ENCODE results near the gene UBN1.
A peak's percentile ranks its signal among the peaks of the same experiment; 100 is the strongest.

The UBN1 gene, protein sequence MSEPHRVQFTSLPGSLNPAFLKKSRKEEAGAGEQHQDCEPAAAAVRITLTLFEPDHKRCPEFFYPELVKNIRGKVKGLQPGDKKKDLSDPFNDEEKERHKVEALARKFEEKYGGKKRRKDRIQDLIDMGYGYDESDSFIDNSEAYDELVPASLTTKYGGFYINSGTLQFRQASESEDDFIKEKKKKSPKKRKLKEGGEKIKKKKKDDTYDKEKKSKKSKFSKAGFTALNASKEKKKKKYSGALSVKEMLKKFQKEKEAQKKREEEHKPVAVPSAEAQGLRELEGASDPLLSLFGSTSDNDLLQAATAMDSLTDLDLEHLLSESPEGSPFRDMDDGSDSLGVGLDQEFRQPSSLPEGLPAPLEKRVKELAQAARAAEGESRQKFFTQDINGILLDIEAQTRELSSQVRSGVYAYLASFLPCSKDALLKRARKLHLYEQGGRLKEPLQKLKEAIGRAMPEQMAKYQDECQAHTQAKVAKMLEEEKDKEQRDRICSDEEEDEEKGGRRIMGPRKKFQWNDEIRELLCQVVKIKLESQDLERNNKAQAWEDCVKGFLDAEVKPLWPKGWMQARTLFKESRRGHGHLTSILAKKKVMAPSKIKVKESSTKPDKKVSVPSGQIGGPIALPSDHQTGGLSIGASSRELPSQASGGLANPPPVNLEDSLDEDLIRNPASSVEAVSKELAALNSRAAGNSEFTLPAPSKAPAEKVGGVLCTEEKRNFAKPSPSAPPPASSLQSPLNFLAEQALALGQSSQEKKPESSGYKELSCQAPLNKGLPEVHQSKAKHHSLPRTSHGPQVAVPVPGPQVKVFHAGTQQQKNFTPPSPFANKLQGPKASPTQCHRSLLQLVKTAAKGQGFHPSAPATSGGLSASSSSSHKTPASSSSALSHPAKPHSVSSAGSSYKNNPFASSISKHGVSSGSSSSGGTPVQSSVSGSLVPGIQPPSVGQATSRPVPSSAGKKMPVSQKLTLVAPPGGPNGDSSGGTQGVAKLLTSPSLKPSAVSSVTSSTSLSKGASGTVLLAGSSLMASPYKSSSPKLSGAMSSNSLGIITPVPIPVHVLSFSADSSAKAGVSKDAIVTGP (N-terminal part only)

DNA sequence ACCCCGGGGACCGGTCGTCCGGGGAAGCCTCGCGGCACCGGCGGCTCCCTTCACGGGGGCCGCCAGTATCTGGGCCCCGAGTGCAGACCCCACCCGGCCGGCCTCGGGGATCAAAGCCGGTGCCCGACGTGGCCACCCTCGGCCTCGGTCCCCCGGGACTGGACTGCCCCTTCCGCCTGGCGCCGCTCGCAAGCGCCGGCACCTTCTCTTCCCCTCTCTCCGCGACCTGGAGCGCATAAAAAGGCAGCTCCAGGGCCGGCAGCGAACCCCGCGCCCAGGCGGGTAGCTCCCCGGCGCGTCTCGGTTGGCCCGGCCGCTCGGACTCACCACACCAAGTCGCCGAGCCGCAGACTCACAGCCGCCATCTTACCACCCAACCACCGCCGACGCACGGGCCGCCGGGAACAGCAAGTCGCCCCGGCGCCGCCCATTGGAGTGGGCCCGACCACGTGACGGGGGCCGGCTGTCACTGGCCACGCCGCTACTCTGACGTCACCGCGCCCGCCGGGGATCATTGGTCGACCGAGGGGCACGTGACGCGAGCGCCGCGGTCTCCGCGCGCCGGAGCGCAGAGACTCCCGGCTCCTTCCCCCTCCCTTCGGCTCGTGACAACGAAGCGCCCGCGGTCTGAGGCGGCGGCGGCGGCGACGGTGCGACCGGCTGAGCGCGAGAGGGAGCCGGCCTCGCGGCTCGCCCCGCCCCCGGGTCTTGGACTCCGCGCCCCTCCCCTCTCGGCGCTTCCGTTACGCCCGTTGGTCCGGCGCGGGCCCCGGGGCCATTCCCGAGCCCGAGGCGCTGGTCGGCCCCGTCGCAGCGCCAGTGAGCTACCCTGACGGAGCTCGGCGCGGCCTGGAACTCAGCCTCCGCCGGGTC lies at the start of gene UBN1, which contains the start of gene GLYR1:
Gene UBN1 (plus strand): TSS at position 581 of the 873 bp plus-strand sequence. CDS start 5,437 bp downstream, outside the sequence.
Gene GLYR1 (minus strand): TSS at position 388 of the 873 bp plus-strand sequence. CDS start 23 bp downstream, at position 365.
- peak within 1 kb of the TSS; percentile 81 for H3K4me3 ChIP-seq (ENCODE audit: low read depth, low read length)
- TF ChIP-seq, protein P1, sequence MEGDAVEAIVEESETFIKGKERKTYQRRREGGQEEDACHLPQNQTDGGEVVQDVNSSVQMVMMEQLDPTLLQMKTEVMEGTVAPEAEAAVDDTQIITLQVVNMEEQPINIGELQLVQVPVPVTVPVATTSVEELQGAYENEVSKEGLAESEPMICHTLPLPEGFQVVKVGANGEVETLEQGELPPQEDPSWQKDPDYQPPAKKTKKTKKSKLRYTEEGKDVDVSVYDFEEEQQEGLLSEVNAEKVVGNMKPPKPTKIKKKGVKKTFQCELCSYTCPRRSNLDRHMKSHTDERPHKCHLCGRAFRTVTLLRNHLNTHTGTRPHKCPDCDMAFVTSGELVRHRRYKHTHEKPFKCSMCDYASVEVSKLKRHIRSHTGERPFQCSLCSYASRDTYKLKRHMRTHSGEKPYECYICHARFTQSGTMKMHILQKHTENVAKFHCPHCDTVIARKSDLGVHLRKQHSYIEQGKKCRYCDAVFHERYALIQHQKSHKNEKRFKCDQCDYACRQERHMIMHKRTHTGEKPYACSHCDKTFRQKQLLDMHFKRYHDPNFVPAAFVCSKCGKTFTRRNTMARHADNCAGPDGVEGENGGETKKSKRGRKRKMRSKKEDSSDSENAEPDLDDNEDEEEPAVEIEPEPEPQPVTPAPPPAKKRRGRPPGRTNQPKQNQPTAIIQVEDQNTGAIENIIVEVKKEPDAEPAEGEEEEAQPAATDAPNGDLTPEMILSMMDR (IDR thresholded peaks at IDR 0.05; ENCODE audit: low read depth, low read length): no peak

DNA sequence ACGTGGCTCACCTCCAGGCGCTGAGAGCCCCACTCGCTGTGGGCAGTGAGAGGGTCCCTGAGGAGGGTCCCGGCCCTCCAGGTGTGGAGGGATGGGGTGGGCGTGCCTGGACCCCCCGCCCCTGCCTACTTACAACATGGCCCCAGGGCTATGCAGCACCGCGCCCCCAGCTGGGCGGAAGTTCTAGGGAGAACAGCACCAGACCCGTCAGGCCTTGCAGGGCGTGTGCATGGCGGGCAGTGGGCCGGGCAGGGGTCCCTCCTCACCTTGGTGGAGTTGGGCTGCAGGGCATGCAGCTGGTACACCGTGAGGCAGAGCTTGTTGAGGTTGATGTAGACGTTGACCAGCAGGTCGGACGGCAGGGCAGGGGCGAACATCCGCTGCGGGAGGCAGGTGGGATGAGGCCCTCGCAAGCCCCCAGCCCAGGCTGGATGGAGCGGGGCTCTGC lies 49.5 kb upstream of the UBN1 start:
- TF ChIP-seq, protein P1 (IDR thresholded peaks at IDR 0.05; ENCODE audit: low read depth, low read length): no peak
- no peak overlapping the region for H3K4me3 ChIP-seq (ENCODE audit: low read depth, low read length)

DNA sequence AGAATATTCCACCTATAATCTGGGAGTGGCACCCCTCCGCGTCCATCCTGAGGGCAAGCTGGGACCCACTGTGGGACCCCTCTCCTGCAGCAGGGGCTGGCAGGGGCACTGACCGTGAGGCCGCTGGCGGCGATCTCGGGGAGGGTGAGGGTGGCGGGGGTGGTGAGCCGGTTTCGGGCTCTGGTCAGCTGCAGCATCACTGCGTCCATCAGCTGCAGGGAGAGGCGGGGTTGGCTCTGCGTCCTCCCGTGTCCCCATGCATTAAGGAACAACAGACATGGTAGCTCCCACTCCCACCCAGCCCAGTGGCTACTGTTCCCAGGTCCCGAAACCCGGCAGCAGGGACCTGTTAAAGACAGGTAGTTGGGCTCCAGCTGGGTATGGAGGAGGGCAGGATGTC lies 48.8 kb upstream of the UBN1 start:
- TF ChIP-seq, protein P1 (IDR thresholded peaks at IDR 0.05; ENCODE audit: low read depth, low read length): no peak
- no peak overlapping the region for H3K4me3 ChIP-seq (ENCODE audit: low read depth, low read length)

DNA sequence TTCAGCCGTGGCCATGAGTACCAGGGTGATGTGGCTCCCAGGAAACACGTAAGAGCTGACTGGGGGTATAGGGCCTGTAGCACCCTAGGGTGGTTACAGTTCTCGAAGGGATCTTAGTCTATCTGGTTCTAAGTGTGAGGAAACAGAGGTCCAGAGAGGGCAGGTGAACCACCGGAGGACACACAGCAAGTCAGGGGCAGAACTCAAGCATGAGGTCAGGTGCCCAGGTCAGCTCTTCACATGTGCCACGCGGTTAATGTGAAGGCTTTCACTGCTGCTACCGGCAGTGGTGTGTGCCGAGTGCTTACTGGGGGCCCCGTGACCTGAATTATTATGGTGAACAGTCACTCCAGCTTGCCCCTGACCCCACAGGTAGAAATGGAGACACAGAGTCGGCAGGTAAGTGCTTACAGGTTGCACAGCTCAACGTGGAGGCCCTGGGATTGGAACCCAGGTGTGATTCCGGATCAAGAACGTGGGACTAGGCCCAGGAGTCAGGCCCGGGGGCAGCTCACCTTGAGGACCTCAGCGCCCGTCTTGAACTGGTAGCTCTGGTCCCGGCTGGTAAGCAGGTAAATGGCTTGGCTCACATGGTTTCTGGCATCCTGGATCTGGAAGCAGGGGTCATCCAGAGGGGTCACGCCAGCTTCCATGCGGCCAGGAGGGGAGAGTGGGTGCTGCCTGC lies 48.0 kb upstream of the UBN1 start:
- TF ChIP-seq, protein P1 (IDR thresholded peaks at IDR 0.05; ENCODE audit: low read depth, low read length): no peak

DNA sequence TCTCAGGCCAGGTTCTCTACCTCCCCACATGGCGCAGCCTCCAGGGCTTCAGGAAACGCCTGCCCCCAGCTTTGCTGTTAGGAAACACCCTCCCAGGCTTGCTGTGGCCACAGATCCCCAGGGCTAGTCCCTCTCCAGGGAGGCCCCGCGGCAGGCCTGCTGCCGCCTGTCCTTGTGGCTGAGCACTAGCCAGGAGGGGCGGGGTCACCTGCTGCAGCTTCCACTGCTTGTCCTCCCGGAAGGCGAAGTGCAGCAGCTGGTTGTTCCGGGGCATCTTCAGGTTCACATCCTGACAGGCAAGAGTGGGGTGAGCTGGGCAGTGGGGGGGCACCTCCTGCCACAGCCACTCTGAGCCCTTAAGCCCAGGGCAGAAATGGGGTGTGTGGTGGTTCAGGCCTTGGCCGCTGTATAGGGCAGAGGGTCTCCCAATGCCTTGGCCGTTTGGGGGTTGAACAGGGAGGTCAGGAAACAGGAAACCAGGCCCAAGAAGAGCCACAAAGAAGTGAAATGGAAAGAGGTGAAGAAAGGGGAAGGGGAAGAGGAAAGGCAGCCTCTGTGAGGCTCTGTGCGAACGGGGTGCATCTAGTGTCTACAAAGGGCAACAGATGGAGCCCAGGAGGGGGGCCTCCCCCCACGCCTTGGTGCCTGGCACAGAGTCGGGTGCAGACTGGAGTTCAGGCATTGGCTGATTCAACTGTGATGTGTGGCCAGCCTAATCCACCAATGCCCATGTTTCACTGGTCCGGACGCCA lies 46.8 kb upstream of the UBN1 start:
- TF ChIP-seq, protein P1 (IDR thresholded peaks at IDR 0.05; ENCODE audit: low read depth, low read length): no peak
- H3K4me3 ChIP-seq (ENCODE audit: low read depth, low read length): no peak overlapping the region

More for the DNA sequence above, 48.0 kb upstream of the UBN1 start:
- H3K4me3 ChIP-seq (ENCODE audit: low read depth, low read length): no peak overlapping the region

Data from WI38 (cell line).